Astrocyte of the spinal cord (primary cell): Measurements from ENCODE around the gene MYT1.
"Not testable (repeated sequence)": the region's sequence is repeated elsewhere in the genome, so short reads cannot be mapped to it uniquely, and the experiment has no call there.

ENCODE experiments used
- DNase-seq: peaks from one replicate; pipeline ENCODE4 v3.0.0; 2011; ENCODE audit warnings: low read depth, low spot score
- H3K4me3 ChIP-seq: 2 replicates; pipeline ENCODE4 v1.5.1; 2011; ENCODE audit warnings: low read depth, mild to moderate bottlenecking, low read length, moderate library complexity
- in situ Hi-C: cut with HindIII; loops from 2 replicates; pipeline ENCODE4 v1.10.0; 2017; ENCODE audit warnings: low sequenced_read_pairs
- TF ChIP-seq, protein P1 (sequence below): IDR thresholded peaks from 2 replicates; pipeline ENCODE4 v1.5.1; 2012; ENCODE audit warnings: low read depth, mild to moderate bottlenecking, low read length, inconsistent platforms

Gene MYT1

DNA sequence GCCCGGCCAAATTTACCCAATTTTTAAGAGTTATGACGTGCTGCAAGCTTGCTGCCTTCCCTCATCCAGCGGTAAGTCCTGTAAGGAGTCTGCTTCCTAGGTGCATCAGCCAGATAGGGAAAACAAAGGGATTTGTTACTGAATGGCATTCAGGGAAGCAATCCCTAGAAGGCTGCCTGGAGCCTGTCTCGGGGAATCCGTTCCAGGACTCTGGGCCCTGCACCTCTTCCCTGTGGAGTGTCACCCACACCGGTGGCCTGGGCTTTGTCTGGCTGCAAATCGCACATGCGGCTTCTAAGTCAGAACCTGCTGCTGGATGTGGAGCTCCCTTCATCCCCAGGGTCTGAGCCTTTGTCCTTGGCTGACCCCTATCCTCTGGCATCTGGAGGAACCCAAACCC is 7.0 kb downstream of the MYT1 start:
- no peak for DNase-seq
- TF ChIP-seq, protein P1, sequence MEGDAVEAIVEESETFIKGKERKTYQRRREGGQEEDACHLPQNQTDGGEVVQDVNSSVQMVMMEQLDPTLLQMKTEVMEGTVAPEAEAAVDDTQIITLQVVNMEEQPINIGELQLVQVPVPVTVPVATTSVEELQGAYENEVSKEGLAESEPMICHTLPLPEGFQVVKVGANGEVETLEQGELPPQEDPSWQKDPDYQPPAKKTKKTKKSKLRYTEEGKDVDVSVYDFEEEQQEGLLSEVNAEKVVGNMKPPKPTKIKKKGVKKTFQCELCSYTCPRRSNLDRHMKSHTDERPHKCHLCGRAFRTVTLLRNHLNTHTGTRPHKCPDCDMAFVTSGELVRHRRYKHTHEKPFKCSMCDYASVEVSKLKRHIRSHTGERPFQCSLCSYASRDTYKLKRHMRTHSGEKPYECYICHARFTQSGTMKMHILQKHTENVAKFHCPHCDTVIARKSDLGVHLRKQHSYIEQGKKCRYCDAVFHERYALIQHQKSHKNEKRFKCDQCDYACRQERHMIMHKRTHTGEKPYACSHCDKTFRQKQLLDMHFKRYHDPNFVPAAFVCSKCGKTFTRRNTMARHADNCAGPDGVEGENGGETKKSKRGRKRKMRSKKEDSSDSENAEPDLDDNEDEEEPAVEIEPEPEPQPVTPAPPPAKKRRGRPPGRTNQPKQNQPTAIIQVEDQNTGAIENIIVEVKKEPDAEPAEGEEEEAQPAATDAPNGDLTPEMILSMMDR, result no peak
- in situ Hi-C loops, result no loop called here
- no peak overlapping the region for H3K4me3 ChIP-seq

DNA sequence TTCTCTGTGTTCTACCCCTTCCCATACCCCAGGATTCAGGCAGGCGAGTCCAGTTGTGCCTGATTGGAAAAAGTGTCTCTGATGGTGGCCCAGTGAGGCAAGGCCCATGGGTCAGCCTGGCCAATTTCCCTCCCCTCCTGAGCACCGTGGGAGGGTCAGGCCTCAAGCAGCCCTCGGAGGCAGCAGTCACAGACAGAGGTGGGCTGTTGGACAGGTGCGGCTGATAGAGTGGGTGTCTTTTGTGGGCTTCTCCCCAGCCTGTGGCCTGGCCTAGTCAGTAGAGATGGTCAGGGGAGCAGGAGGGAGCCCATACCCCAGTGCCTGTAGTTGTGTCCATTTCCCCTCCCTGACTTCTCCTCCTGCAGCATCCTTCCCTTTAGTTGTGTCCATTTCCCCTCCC is 8.9 kb downstream of the MYT1 start:
- in situ Hi-C loops, result no loop called here
- H3K4me3 ChIP-seq, result no peak overlapping the region
- TF ChIP-seq, protein P1, result no peak
- no peak for DNase-seq

DNA sequence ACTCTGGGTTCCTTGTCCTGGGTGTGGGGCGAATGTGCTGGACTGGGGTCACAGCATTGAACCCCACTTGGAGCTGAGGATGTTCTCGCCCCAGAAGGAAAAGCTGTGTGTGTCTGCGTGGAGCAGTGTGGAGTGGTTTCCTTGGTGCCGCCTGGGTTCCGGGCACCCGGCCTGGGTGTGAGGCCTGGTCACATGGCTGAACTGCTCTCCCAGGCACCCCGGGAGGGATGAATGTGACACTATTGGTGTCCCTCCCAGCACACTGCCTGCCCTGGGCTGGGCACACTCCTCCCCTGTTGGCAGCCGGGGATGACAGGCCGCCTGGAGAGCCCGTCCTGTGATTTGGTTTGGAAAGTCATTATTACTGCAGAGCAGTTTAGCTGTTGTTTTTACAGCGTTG is 12.3 kb downstream of the MYT1 start:
- DNase-seq, result no peak
- no peak overlapping the region for H3K4me3 ChIP-seq
- in situ Hi-C loops, result no loop called here
- TF ChIP-seq, protein P1, result no peak

DNA sequence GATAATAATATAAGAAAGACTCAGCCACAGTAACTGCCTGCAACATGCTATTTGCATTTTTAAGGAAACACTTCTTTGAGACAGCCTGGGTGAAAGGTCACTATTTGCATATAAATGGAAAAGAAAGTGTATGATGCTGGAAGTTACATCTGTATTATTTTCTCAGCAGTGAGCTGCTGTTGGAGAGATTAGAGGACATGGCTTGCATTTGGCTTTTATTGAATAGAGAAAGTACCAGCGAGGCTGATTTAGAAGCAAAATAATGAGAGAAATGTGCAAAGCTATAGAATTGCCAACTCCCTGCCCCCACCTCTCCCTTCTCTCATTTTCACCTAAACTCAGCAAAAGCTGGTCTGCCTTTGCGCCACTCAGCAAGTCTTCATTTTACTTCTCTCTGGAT is 12.7 kb downstream of the MYT1 start:
- DNase-seq, result no peak
- TF ChIP-seq, protein P1, result no peak
- no peak overlapping the region for H3K4me3 ChIP-seq
- in situ Hi-C loops, result no loop called here

DNA sequence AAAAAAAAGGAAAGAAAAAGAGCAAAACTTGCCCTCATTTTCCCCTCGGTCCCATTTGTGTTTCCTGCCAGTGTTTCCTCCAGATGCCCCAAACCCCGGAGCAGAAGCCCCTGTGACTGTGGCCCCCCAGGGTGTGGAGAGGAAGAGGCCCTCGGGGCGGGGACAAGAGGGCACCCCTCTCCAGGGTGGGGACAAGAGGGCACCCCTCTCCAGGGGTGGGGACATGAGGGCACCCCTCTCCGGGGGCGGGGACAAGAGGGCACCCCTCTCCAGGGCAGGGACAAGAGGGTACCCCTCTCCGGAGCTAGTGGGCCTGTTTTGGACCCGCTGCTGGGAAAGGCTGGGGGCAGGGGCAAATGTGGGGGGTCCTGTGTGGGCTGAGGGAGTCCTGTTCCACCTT is 13.1 kb downstream of the MYT1 start:
- TF ChIP-seq, protein P1, result no peak
- in situ Hi-C loops, result no loop called here
- no peak for DNase-seq

DNA sequence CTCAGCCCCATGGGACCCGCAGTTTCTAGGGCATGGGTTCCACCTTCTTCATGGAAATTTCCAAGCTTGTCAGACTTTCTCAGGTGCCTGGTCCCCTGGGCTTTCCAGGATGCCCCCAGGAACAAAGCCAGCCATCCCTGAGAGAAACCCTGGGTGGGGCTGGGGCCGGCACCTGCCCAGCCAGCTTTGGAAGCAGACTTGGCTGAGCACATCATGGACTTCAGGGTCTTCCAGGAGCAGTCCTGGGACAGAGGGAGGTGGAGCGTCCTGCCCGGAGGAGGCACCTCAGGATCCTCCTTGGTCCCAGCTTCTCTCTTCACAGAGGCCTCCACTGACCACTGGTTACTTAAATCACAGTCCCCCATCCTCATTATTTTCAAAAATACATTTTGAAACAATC is 13.5 kb downstream of the MYT1 start:
- in situ Hi-C loops, result no loop called here
- TF ChIP-seq, protein P1, result no peak

More for the DNA sequence above, 13.1 kb downstream of the MYT1 start:
- H3K4me3 ChIP-seq, result no peak overlapping the region

DNA sequence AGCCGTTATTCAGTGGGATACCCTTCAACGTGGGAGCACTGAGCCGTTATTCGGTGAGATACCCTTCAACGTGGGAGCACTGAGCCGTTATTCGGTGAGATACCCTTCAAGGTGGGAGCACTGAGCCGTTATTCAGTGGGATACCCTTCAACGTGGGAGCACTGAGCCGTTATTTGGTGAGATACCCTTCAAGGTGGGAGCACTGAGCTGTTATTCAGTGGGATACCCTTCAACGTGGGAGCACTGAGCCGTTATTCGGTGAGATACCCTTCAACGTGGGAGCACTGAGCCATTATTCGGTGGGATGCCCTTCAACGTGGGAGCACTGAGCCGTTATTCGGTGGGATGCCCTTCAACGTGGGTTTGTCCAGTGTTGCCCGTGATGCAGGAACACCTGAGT is 14.7 kb downstream of the MYT1 start:
- DNase-seq, in situ Hi-C loops, H3K4me3 ChIP-seq: not testable (repeated sequence)

More for the DNA sequence above, 13.5 kb downstream of the MYT1 start:
- no peak for DNase-seq
- no peak overlapping the region for H3K4me3 ChIP-seq
